Endometrium (tissue), 2 donors: ENCODE results near the gene FNDC3A.
"Not testable (repeated sequence)": the region's sequence is repeated elsewhere in the genome, so short reads cannot be mapped to it uniquely, and the experiment has no call there.

ENCODE experiments used
- FAIRE-seq: peaks from 2 replicates; lab custom pipeline; 2012; peaks lifted over from hg19 to GRCh38; lab: Jason Lieb, UNC
- donor health status: control.
- donor health status: control.

The FNDC3A gene

GRCh38 chr13:49086722-49087121, 111.0 kb downstream of the FNDC3A start:
- no peak for FAIRE-seq

GRCh38 chr13:49093376-49093775, 117.7 kb downstream of the FNDC3A start:
- FAIRE-seq: no peak

- no peak for FAIRE-seq
These were observed 121.7 kb downstream of the FNDC3A start for GRCh38 chr13:49097374-49097773.

GRCh38 chr13:49098198-49098597, 122.5 kb downstream of the FNDC3A start:
- FAIRE-seq: peak; percentile 21

DNA sequence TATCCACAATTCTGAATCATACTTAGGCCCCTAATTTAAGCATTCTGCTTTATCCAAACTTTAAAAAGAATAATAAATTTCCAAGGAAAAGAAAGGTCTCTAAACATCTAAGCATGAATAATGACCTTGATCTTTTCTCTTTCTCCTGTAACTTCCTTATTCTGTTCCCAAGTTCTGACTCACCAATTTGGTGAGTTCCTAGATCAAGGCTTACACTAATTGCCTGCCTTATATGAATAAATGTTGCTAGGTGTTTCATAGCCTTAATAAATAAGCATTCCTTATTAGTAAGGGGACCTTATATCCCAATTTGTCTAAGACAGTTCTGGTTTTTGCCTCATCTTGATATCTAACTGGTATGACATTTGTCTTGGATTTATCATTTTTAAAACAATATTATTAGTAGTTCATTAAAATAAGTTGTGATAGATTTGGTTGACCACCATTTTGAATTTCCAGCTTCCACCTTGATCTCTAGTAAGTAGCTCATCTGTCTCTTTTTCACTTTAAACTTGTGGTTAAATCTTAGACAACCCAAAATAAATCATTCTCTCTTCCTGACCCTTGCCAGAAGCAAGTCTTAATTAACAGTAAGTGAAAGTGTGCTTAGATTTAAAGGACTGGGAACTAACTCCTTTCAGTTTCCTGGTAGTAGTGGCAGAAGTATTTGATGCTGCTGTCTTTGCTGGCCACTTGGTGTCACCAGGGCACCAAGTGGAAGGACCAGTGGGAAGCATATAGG, 123.2 kb downstream of the FNDC3A start:
- no peak for FAIRE-seq

DNA sequence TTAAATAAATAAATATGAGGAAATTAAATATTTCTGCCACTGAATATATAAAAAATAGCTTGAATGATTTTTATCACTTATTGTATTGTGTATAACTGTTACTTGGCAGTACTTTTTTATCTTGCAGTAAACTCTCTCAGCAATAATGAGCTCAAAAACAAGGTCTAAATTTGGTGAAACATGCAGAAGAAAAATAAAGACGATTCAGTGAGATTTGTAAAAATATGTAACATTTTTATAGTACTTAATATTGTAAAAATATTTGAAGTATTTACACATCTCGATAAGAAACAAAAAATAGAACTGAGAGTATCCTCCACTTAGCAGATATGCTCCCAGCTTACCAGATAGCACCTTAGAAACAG, 123.8 kb downstream of the FNDC3A start:
- FAIRE-seq: no peak

DNA sequence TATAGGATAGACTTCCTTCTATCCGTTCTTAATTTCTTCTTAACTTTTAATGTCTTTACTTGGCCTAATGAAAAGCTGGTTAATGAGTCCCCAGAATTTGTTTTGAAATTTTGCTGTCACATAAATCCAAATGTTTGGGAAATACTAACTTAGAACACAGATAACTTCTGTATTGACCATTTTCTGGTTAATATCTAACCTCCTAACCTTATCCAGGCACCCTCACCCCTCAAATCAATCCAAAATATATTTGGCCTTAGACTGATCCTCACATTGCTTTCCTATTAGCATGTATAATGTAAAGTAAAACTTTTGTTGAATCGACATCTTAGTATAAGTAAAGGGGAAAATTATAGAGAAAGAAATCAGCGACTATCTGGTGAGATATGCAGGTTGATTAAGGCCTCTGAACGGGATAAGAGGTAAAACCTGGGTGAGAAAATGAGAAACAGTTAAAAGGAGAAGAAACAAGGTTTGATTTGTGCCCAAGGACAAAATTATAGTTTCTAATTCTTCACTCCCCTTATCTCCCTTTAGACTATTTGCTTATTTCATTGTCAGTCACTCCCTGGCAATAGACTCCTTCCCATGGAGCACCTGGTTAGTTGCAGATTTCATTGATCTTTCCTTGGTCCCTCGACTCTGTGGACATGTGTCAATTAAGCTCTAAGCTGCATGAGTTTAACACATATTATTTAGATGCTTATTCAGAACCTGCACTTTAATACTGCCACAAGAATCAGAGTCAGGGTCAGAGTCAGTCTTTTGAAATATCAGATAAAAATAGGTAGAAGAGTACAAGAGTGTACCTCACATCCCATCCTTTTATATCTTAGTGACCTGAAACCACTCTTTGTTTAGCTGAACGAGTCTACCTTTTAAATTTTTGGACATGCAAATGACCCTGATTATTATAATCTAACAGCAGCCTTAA, 125.2 kb downstream of the FNDC3A start:
- FAIRE-seq: no peak

DNA sequence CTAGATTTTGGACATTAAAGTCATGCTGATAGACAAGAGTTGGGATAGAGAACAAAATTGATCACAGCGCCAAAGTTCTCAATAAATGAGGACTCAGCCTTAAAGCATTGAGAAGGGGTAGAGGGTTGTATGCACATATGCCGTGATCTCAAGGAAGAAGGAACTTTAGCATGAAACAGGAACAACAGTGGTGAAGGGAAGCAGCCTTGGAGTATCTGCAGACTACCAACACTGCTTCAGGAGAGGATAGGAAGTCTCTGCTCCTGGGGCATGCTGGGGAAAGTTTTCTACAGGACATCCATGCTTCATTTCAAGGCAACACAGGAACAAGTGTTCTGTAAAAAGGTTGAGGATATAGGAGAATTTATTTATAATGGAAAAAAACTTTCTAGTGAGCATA, 132.5 kb downstream of the FNDC3A start:
- FAIRE-seq: no peak

- FAIRE-seq: peak; percentile 92
These were observed 134.6 kb downstream of the FNDC3A start for GRCh38 chr13:49110122-49110912.

DNA sequence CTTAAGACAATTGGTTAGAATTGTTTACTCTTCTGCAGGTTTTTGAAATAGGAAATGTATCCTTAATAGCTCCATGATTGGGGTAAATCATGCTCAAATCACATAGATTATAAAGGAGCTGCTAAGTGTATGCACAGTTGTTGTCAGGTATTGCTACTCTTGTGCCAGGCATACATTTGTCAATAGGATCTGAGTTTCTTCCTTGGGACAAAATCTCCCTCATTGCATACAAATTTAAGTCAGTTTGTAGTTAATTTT, 135.1 kb downstream of the FNDC3A start:
- no peak for FAIRE-seq

DNA sequence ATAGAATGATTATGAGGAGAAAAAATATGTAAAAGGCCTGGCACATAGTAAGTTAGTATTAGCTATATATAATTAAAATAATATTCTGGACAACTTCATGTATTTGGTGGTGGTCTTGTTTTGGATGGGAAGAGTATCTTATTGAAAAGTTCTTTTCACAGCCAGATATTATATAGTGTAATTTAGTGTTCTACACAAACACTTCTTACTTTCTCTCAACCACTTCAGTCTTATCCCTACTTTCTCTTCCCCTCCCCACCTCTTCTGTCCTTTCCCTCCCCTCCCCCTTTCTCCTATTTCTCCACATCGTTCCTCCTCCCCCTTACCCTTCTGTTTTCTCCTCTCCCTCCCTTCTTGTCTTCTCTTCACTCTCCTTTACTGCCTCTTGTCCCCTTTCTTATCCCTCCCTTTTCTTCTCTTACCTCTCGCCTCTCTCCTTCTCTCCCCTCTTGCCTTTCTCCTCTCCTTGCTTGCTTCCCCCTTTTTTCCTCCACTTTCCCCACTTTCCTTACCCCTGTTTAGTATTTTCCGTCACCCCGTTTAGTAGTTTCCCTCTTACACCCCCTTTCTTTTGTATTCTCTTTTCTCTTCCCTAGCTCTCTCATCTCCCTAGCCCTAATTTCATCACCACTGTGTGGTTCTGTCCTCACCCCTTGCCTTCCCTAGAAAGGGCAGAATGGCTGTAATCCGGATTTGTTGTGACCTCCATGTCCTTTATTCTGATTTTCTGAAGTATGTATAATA, 137.2 kb downstream of the FNDC3A start:
- FAIRE-seq: no peak

GRCh38 chr13:49113526-49114286, 138.0 kb downstream of the FNDC3A start:
- FAIRE-seq: peak; percentile 51

DNA sequence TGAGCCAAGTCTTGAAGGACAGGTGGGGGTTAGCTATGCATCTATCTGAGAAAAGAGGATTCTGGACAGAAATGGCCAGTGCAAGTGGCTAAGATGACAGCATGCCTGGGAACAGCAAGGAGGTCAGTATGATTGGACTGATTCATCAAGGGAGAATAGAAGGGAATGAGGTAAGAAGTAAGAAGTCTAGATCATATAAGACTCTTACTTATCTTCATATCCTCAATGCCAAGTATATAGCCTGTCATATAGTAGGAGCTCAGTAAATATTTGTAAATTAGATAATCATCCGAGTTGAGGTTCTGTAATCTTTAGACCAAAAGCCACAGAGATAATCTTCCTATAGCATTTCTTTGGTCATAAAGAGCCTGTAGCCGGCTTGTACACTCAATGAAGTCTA, 141.2 kb downstream of the FNDC3A start:
- no peak for FAIRE-seq

DNA sequence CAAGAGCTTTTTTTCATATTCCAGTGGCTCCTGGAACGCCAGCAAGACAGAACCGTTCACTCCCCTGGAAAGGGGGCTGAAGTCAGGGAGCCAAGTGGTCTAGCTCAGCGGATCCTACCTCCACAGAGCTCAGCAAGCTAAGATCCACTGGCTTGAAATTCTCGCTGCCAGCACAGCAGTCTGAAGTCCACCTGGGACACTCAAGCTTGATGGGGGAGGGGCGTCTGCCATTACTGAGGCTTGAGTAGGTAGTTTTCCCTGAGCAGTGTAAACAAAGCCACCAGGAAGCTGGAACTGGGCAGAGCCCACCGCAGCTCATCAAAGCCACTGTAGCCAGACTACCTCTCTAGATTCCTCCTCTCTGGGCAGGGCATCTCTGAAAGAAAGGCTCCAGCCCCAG, 142.7 kb downstream of the FNDC3A start:
- FAIRE-seq: not testable (repeated sequence)

- no peak for FAIRE-seq
These were observed 149.1 kb downstream of the FNDC3A start for GRCh38 chr13:49124693-49125304.

DNA sequence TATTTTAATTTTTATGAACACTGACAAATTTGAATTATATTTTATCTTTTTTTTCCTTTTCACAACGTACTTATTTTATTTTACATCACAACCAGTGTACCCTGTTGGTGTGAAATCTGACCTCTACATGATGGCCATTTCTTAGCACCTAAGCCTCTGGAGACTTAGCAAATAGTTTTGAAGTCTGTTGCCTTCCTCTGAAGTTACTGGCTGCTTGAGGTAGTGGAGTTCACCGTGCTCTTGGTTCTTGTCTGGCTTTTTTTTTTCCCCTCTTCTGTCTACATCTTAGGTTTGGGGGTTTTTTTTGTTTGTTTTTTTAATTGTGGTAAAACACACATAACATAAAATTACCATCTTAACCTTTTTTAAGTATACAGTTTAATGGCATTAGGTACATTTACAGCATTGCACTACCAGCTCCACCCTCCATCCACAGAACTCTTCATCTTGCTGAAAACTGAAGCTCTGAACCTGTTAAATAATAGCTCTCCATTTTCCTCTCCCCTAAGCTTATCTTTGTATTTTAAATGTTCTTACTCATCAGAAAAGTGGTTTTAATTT, 150.3 kb downstream of the FNDC3A start:
- FAIRE-seq: no peak

DNA sequence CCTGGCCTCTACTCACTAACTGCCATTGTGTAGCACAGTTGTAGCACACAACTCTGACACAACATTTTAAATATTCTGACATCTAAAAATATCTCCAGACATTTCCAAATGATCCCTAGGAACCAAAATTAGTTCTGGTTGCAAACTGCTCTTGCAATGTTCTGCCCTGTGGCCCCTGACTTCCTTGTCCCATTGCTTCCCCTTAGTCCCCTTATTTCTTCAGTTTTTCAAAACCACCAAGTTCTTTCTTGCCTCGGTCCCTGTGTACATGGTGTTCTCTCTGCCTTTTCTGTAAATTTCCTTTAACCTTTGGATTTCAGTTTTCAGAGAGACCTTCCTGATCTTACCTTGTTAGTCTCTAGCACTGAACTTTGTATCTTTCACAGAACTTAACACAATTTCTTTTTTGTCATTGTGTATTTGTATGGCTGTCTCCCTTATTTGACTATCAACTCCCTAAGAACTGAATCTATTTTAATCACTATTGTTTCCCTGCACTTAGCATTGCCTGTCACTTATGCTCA, 156.8 kb downstream of the FNDC3A start:
- no peak for FAIRE-seq

DNA sequence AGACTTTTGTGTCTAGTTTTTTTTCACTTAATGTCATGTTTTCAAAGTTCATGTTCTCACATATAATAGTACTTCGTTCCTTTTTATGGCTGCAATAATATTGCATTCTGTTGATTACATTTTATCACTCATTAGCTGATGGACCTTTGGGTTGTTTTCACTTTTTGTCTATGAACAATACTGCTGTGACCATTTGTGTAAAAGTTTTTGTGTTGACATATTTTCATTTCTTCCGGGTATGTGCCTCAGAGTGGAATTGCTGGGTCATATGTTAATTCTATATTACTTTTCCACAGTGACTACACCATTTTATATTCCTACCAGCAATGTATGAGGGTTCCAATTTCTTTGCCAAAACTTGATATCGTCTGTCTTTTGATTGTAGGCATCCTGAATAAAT, 158.6 kb downstream of the FNDC3A start:
- FAIRE-seq: no peak

DNA sequence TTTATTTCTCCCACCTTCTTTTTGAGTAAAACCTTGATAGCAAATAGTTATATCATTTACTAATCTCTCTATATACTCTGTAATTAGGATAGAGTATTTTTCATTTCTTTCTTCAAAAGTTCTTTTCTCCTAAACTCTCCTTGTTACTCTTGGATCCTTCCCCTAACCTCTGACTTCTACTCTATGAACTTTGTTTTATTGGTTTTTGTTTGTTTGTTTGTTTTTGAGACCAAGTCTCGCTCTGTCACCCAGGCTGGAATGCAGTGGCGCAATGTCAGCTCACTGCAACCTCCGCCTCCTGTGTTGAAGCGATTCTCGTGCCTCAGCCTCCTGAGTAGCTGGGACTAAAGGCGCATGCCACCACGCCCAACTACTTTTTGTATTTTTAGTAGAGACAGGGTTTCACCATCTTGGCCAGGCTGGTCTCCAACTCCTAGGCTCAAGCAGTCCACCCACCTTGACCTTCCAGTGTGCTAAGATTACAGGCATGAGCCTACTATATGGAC, 161.5 kb downstream of the FNDC3A start:
- FAIRE-seq: not testable (repeated sequence)
